ENCODE measurements around the gene RAP1A. TPM values are rescaled to one million over a fixed set of nuclear protein-coding genes. Genes with fewer than 3 reads are reported as not detected.
"Not testable (repeated sequence)": the region's sequence is repeated elsewhere in the genome, so short reads cannot be mapped to it uniquely, and the experiment has no call there.

Gene RAP1A
- total RNA-seq, 2 experiments from 2014 or later: 132 to 133 TPM

DNA sequence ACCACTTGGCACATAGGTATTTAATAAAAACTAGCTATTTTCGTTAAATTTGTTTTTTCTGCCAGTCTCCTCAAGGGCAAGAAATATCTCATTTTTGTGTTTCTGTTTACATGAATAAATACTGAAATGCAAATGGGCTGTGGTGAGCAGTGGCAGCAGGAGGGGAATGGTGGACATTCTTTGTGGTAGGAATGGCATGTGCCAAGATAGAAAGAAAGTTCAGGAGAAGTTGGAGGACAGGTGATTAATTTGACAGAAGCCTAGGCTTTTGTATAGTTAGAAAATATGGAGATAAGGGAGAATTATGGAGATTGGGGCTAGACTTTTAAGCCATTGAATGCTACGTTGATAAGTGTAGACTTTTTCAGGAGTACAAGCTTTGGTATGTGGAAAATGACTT lies 8.6 kb downstream of the RAP1A start:
- ChIA-PET CTCF (interaction anchor here (1.0 to 6.0 kb wide), 9 partner anchors 30 to 146 kb away, joined by 3 to 48 read pairs (median 3); no protein-coding TSS in a partner anchor), POLR2A (interaction anchor here (1.8 to 2.0 kb wide), 3 partner anchors 9 to 120 kb away, joined by 4 to 8 read pairs (median 8); no protein-coding TSS in a partner anchor)
- Mint-ChIP-seq H3K4me1 (ENCODE audit: low read depth) (peaks cover 78% of the 10 kb centered on the region), H3K36me3 (ENCODE audit: low read depth) (peaks cover 39% of the 10 kb centered on the region), H3K9me3 (ENCODE audit: insufficient read depth) (no peaks in the 10 kb centered on the region), H3K4me3 (peak overlapping the region; percentile 11), H3K27ac (peak overlapping the region; percentile 40), H3K27me3 (ENCODE audit: low read depth) (no peaks in the 10 kb centered on the region)
- no peak for DNase-seq
- no peak for ATAC-seq

DNA sequence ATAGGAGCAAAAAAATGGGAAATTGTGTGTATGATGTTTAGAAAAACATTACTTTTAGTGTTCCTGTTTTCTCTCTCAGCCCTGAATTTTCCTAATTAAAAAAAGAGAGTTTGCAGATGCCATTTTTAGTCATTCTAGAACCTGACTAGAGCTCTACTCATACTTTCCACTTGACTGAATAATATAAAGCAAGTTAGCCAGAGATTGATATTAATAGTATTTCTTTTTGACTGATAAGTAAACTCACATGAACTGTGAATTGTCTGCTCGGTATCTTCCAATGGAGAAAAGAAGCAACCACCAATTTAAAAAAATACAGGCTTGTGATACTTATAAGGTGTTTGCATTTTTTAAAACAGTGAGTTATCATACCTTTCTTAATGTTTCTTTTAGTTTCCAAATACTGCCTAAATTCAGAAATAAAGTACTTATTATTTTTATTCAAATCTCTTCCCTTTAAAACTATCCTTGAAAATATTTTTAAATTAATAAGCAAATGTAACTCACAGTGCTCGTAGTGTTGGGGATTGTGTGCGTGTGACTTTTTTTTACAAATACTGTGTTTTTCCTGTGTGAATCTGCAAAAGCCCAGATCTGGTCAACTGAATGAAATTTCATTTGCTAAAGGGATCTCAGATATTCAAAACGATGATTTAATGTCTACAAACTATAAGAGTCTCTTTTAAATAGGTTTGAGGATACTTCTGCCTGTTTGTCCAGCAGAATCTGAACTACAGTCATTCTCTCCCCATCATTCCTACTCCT lies 9.8 kb downstream of the RAP1A start:
- Mint-ChIP-seq H3K4me1 (ENCODE audit: low read depth) (peaks cover 76% of the 10 kb centered on the region), H3K4me3 (peak overlapping the region; percentile 47), H3K27me3 (ENCODE audit: low read depth) (no peaks in the 10 kb centered on the region), H3K36me3 (ENCODE audit: low read depth) (peaks cover 35% of the 10 kb centered on the region), H3K9me3 (ENCODE audit: insufficient read depth) (no peaks in the 10 kb centered on the region), H3K27ac (peak overlapping the region; percentile 70)
- ChIA-PET POLR2A (interaction anchor here (1.8 to 2.0 kb wide), 3 partner anchors 10 to 121 kb away, joined by 4 to 8 read pairs (median 8); no protein-coding TSS in a partner anchor), CTCF (interaction anchor here (0.9 to 6.0 kb wide), 6 partner anchors 36 to 120 kb away, joined by 3 to 48 read pairs (median 4); no protein-coding TSS in a partner anchor)
- no peak for DNase-seq
- ATAC-seq: no peak

DNA sequence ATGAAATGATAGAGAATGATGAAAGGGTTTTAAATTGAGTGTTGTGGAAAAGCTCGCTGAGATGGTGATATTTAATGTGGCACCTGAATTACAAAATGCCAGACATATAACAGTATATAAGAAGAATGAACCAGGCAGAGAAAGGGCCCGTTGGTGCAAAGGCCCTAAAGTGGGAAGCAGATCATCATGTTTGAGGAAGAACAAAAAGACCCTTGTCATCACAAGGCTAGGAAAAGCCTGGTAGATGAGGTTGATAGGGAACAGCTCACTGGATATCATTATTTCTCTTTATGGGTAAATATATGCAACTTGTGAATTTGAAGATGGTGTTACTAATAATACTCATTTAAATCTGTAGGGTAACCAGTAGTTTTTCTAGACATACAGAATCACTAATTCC lies 11.0 kb downstream of the RAP1A start:
- ChIA-PET CTCF (interaction anchor here (1.0 to 6.0 kb wide), 2 partner anchors 18 to 122 kb away, joined by 3 to 48 read pairs; no protein-coding TSS in a partner anchor), POLR2A (interaction anchor here (1.2 kb wide), 1 partner anchor 37 kb away, joined by 3 read pairs; no protein-coding TSS in a partner anchor)
- Mint-ChIP-seq H3K4me1 (ENCODE audit: low read depth) (peaks cover 75% of the 10 kb centered on the region), H3K27ac (no peak overlapping the region), H3K27me3 (ENCODE audit: low read depth) (no peaks in the 10 kb centered on the region), H3K4me3 (no peak overlapping the region), H3K9me3 (ENCODE audit: insufficient read depth) (no peaks in the 10 kb centered on the region), H3K36me3 (ENCODE audit: low read depth) (peaks cover 39% of the 10 kb centered on the region)
- ATAC-seq (no peak), DNase-seq (no peak)

DNA sequence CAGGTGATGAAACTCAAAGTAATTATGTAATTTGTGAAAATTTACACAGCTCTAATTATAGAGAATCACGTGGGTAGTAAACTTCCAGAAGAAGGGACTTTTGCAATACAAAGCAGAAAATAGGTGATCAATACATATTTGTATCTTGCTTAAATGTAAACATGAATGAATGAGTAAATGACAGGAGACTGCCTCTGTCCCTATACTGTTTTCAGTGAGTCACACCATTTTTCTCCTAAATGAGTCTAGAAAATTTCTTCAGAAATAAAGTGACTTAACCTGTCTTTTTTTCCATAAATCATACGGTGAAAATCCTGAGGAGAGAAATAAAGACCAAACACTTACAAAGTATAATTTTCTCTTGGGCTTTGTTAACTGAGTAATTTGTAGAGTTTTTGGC lies 11.9 kb downstream of the RAP1A start:
- ATAC-seq (no peak), DNase-seq (no peak)
- ChIA-PET POLR2A (no interaction called here), CTCF (interaction anchor here (6.0 kb wide), 1 partner anchor 123 kb away, joined by 48 read pairs; no protein-coding TSS in a partner anchor)
- Mint-ChIP-seq H3K4me1 (ENCODE audit: low read depth) (peaks cover 73% of the 10 kb centered on the region), H3K27ac (no peak overlapping the region), H3K4me3 (no peak overlapping the region), H3K36me3 (ENCODE audit: low read depth) (peaks cover 38% of the 10 kb centered on the region), H3K9me3 (ENCODE audit: insufficient read depth) (no peaks in the 10 kb centered on the region), H3K27me3 (ENCODE audit: low read depth) (no peaks in the 10 kb centered on the region)

DNA sequence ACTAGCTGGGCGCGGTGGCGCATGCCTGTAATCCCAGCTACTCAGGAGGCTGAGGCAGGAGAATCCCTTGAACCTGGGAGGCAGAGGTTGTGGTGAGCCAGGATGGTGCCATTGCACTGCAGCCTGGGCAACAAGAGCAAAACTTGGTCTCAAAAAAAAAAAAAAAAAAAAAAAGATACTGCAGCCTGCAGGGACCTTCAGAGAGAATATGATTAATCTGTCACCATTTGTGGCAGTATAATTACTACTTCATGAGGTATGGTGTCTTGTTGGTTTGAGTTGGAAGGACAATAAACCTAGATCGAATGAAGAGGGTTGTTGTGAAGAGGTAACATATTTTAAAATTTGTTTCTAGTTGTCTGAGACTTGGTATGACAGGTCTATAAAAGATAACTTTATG lies 13.2 kb downstream of the RAP1A start:
- POLR2A ChIA-PET; H3K27ac Mint-ChIP-seq; DNase-seq; ATAC-seq; H3K4me3 Mint-ChIP-seq; H3K27me3 Mint-ChIP-seq (ENCODE audit: low read depth); H3K9me3 Mint-ChIP-seq (ENCODE audit: insufficient read depth): not testable (repeated sequence)
- peaks cover 74% of the 10 kb centered on the region for H3K4me1 Mint-ChIP-seq (ENCODE audit: low read depth)
- CTCF ChIA-PET: interaction anchor here (1.4 kb wide), 1 partner anchor 116 kb away, joined by 3 read pairs; no protein-coding TSS in a partner anchor
- peaks cover 36% of the 10 kb centered on the region for H3K36me3 Mint-ChIP-seq (ENCODE audit: low read depth)

DNA sequence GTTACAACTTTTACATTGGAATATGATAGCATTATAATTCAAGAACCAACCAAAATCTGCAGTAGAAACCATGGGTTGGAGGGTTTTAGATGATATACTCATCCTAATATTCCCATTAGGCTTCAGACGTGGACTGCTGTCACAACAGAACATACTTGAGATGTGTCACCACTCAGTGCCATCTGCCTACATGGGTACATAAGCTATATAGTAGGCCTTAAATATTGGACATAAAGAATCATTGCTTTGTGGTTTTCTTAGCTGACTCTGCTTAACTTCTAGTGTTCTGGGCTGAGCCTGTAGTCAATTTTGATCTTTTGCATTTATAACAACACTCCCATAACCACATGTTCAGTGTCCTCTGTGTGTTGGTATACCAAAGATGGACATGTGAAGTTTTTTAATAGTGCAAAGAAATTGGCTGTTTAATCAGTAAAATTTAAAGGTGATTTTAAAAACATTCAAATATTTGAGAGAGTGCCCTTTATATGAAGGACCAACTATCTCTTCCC lies 14.2 kb downstream of the RAP1A start:
- no peaks in the 10 kb centered on the region for H3K9me3 Mint-ChIP-seq (ENCODE audit: insufficient read depth)
- no peak for DNase-seq
- H3K27ac Mint-ChIP-seq: no peak overlapping the region
- H3K4me3 Mint-ChIP-seq: no peak overlapping the region
- peaks cover 29% of the 10 kb centered on the region for H3K36me3 Mint-ChIP-seq (ENCODE audit: low read depth)
- POLR2A ChIA-PET: no interaction called here
- no peaks in the 10 kb centered on the region for H3K27me3 Mint-ChIP-seq (ENCODE audit: low read depth)
- CTCF ChIA-PET: interaction anchor here (1.4 kb wide), 1 partner anchor 117 kb away, joined by 3 read pairs; no protein-coding TSS in a partner anchor
- peak; percentile 17 for ATAC-seq
- peaks cover 71% of the 10 kb centered on the region for H3K4me1 Mint-ChIP-seq (ENCODE audit: low read depth)

DNA sequence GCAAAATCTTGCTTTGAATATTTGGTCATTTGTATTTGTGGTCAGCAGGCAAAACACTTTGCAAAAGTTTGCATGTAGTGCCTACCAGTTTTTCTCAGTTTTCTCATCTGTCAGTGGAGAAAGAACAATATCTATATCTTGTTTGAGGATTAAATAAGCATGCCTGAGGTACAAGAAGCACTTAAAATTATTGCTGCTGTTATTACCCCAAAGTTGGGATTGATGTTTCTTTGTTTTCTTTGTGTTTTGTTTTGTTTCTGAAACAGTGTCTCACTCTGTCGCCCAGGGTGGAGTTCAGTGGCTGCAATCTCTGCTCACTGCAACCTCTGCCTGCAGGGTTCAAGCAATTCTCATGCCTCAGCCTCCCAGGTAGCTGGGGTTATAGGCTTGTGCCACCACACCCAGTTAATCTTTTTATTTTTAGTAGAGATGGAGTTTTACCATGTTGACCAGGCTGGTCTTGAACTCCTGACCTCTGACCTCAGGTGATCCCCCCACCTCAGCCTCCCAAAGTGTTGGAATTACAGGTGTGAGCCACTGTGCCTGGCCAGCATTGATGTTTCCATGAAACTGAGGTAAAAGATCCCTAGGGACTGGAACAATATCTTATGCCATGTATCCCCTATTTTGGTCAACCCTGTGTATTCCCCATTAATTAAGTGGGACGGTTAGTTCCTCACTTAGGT lies 15.9 kb downstream of the RAP1A start:
- no peak overlapping the region for H3K27ac Mint-ChIP-seq

DNA sequence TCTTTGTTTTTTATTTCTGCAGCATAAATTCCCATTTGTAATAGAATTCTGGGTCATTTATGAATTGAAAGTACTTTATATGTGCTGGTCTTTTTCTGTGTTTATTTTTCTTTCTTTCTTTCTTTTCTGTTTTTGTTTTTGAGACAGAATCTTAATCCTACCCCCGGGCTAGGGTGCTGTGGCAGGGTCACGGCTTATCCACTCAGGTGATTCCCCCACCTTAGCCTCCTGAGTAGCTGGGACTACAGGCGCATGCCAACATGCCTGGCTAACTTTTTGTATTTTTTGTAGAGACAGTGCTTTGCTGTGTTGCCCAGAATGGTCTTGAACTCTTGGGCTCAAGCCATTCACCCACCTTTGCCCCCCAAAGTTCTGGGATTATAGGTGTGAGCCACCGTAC lies 18.7 kb downstream of the RAP1A start:
- H3K9me3 Mint-ChIP-seq (ENCODE audit: insufficient read depth): peaks cover 2% of the 10 kb centered on the region
- ATAC-seq: no peak
- H3K27ac Mint-ChIP-seq: no peak overlapping the region
- CTCF ChIA-PET: interaction anchor here (0.7 kb wide), 1 partner anchor 131 kb away, joined by 3 read pairs; no protein-coding TSS in a partner anchor
- no peak overlapping the region for H3K4me3 Mint-ChIP-seq
- H3K27me3 Mint-ChIP-seq (ENCODE audit: low read depth): no peaks in the 10 kb centered on the region
- peaks cover 49% of the 10 kb centered on the region for H3K4me1 Mint-ChIP-seq (ENCODE audit: low read depth)
- H3K36me3 Mint-ChIP-seq (ENCODE audit: low read depth): peaks cover 21% of the 10 kb centered on the region
- no peak for DNase-seq
- POLR2A ChIA-PET: no interaction called here

More for the DNA sequence above, 15.9 kb downstream of the RAP1A start:
- Mint-ChIP-seq H3K9me3 (ENCODE audit: insufficient read depth) (no peaks in the 10 kb centered on the region), H3K4me3 (no peak overlapping the region), H3K36me3 (ENCODE audit: low read depth) (peaks cover 17% of the 10 kb centered on the region), H3K27me3 (ENCODE audit: low read depth) (no peaks in the 10 kb centered on the region), H3K4me1 (ENCODE audit: low read depth) (peaks cover 64% of the 10 kb centered on the region)
- ChIA-PET CTCF (interaction anchor here (1.1 kb wide), 1 partner anchor 12 kb away, joined by 5 read pairs; no protein-coding TSS in a partner anchor), POLR2A (interaction anchor here (1.5 kb wide), 1 partner anchor 10 kb away, joined by 3 read pairs; no protein-coding TSS in a partner anchor)
- no peak for ATAC-seq
- no peak for DNase-seq

DNA sequence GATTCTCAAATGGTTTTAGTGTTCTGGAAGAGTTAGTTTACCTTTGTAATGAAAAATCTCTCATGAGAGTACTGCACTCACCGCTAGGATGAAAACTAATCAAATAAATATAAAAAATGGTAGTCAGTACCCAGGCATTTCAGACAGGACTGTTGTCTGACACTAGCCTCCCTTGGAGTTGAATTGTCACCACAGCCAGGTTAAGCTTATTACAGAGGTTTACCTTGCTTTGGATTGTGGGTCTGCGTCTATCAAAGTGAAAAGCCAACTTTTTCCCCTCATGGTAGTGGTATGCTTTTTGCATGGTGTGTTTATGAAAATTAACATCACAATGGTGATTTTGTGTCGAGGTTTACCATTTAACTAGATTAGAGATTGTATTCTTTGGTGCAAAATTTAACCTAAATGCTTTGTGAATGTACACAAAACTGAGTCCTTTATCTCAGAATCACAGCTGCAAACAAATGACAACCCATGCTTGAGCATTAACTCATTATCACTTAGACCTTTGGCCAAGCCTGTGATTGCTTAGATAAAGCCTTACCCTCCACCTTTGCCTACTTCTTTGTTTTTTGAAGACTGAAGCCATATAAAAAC lies 20.1 kb downstream of the RAP1A start:
- H3K4me3 Mint-ChIP-seq: no peak overlapping the region
- CTCF ChIA-PET: interaction anchor here (0.9 to 1.3 kb wide), 3 partner anchors 13 to 133 kb away, joined by 3 to 5 read pairs (median 3); no protein-coding TSS in a partner anchor

DNA sequence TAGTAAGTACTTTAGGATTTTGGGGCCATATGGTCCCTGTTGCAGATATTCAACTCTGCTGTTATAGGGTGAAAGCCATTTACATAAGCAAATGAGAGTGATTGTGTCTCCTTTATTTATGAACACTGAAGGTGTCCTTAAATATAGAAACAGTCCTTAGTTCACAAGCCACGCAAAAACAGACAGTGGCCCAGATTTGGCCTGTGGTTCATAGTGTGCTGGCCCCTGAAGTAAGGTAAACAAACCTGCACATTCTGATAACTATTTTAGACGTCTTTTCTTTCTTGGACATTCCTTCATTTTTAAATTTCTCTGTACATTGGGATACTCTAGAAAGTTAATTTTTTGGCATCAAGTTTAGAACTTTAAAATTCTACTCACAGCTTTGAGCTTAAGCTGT lies 23.5 kb downstream of the RAP1A start:
- Mint-ChIP-seq H3K9me3 (ENCODE audit: insufficient read depth) (peaks cover 5% of the 10 kb centered on the region), H3K4me1 (ENCODE audit: low read depth) (peaks cover 56% of the 10 kb centered on the region), H3K4me3 (no peak overlapping the region), H3K27ac (no peak overlapping the region), H3K36me3 (ENCODE audit: low read depth) (peaks cover 39% of the 10 kb centered on the region), H3K27me3 (ENCODE audit: low read depth) (no peaks in the 10 kb centered on the region)
- CTCF ChIA-PET: interaction anchor here (1.3 to 2.8 kb wide), 2 partner anchors 126 to 135 kb away, joined by 5 to 9 read pairs; no protein-coding TSS in a partner anchor
- DNase-seq (no peak), ATAC-seq (no peak)
- POLR2A ChIA-PET: no interaction called here

More for the DNA sequence above, 20.1 kb downstream of the RAP1A start:
- POLR2A ChIA-PET: interaction anchor here (1.3 kb wide), 1 partner anchor 132 kb away, joined by 3 read pairs; no protein-coding TSS in a partner anchor
- Mint-ChIP-seq H3K36me3 (ENCODE audit: low read depth) (peaks cover 33% of the 10 kb centered on the region), H3K4me1 (ENCODE audit: low read depth) (peaks cover 52% of the 10 kb centered on the region), H3K9me3 (ENCODE audit: insufficient read depth) (peaks cover 5% of the 10 kb centered on the region), H3K27ac (no peak overlapping the region), H3K27me3 (ENCODE audit: low read depth) (no peaks in the 10 kb centered on the region)
- ATAC-seq (no peak), DNase-seq (no peak)

DNA sequence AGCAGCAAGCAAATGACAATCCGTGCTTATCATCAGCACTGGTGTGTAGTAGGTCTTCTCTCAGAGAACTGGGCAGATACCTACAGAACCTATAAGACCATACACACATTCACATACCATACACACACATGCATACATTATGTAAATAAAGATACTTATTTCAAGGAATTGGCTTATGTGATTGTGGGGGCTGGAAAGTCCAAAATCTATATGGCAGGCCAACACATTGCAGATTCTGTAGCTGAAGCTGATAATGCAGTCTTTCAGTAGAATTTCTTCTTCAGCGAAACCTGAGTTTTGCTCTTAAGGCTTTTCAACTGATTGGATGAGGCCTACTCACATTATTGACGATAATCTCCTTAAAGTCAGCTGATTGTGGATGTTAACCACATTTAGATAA lies 24.1 kb downstream of the RAP1A start:
- H3K27me3 Mint-ChIP-seq (ENCODE audit: low read depth): no peaks in the 10 kb centered on the region
- peaks cover 5% of the 10 kb centered on the region for H3K9me3 Mint-ChIP-seq (ENCODE audit: insufficient read depth)
- DNase-seq: no peak
- peaks cover 45% of the 10 kb centered on the region for H3K36me3 Mint-ChIP-seq (ENCODE audit: low read depth)
- no peak for ATAC-seq
- H3K4me3 Mint-ChIP-seq: no peak overlapping the region
- POLR2A ChIA-PET: no interaction called here
- CTCF ChIA-PET: interaction anchor here (1.3 to 2.8 kb wide), 2 partner anchors 127 to 135 kb away, joined by 5 to 9 read pairs; no protein-coding TSS in a partner anchor
- peaks cover 56% of the 10 kb centered on the region for H3K4me1 Mint-ChIP-seq (ENCODE audit: low read depth)
- no peak overlapping the region for H3K27ac Mint-ChIP-seq
